GM18867 (cell line): ENCODE data around the gene PLGRKT.
"Not testable (repeated sequence)": the region's sequence is repeated elsewhere in the genome, so short reads cannot be mapped to it uniquely, and the experiment has no call there.

Experiments used
- ATAC-seq: cut with Tn5 transposase; IDR thresholded peaks from one replicate; pipeline ENCODE4 v1.9.1; 2021; ENCODE audit warnings: mild to moderate bottlenecking, moderate library complexity; ENCODE audit not compliant: unreplicated experiment

The PLGRKT gene

DNA sequence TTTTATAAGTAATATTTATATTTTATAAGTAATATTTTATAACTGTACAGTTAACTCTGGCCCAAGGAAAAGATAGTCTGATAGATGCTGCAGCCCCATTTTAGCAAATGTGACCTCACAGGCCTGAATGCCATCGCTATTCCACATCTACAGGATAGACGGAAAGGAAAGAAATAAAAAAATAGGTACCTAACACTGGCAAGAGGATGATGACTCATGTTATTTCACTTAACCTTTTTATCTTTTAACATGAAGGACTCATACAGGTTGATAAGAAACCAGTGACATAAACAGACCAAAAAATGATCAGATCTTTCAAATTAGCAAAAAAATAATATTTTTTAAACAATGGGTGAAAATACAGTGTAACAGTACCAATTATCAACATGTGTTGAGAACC, 15.3 kb upstream of the PLGRKT start:
- no peak for ATAC-seq

DNA sequence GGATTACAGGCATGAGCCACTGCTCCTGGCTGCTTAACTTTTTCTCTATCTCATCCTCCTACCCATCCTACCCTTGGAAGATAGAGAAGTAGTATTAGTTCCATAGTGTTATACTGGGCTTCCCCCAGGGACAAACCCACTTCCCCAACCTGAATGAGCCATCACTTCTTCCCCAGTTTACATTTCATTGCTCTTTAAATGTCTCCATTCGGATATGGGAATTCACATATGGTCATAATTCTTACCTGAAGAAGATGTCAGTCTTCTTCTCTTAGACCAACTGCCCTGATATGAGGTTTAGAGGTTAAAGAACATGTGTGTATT, 14.5 kb upstream of the PLGRKT start:
- no peak for ATAC-seq

DNA sequence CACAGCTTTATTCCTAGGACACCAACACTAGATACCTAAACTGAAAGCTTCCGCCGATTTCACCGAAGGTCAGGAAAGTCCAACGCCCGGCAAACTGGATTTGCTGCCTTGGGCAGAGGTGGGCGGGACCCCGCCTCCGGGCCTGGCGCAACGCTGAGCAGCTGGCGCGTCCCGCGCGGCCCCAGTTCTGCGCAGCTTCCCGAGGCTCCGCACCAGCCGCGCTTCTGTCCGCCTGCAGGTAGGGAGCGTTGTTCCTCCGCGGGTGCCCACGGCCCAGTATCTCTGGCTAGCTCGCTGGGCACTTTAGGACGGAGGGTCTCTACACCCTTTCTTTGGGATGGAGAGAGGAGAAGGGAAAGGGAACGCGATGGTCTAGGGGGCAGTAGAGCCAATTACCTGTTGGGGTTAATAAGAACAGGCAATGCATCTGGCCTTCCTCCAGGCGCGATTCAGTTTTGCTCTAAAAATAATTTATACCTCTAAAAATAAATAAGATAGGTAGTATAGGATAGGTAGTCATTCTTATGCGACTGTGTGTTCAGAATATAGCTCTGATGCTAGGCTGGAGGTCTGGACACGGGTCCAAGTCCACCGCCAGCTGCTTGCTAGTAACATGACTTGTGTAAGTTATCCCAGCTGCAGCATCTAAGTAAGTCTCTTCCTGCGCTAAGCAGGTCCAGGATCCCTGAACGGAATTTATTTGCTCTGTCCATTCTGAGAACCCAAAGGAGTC, 12.8 kb upstream of the PLGRKT start, which contains the start of gene CD274:
TSS of gene CD274 (plus strand) at position 184 of the 733 bp plus-strand sequence. CDS start 5,572 bp downstream, outside the sequence.
- peak; percentile 65 for ATAC-seq

DNA sequence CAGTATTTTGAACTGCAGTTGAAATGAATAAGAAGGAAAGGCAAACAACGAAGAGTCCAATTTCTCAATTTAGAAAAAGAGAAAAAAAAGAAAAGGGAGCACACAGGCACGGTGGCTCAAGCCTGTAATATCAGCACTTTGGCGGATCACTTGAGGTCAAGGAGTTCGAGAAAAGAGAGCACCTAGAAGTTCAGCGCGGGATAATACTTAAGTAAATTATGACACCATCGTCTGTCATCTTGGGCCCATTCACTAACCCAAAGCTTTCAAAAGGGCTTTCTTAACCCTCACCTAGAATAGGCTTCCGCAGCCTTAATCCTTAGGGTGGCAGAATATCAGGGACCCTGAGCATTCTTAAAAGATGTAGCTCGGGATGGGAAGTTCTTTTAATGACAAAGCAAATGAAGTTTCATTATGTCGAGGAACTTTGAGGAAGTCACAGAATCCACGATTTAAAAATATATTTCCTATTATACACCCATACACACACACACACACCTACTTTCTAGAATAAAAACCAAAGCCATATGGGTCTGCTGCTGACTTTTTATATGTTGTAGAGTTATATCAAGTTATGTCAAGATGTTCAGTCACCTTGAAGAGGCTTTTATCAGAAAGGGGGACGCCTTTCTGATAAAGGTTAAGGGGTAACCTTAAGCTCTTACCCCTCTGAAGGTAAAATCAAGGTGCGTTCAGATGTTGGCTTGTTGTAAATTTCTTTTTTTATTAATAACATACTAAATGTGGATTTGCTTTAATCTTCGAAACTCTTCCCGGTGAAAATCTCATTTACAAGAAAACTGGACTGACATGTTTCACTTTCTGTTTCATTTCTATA, 12.0 kb upstream of the PLGRKT start:
- ATAC-seq, result no peak

DNA sequence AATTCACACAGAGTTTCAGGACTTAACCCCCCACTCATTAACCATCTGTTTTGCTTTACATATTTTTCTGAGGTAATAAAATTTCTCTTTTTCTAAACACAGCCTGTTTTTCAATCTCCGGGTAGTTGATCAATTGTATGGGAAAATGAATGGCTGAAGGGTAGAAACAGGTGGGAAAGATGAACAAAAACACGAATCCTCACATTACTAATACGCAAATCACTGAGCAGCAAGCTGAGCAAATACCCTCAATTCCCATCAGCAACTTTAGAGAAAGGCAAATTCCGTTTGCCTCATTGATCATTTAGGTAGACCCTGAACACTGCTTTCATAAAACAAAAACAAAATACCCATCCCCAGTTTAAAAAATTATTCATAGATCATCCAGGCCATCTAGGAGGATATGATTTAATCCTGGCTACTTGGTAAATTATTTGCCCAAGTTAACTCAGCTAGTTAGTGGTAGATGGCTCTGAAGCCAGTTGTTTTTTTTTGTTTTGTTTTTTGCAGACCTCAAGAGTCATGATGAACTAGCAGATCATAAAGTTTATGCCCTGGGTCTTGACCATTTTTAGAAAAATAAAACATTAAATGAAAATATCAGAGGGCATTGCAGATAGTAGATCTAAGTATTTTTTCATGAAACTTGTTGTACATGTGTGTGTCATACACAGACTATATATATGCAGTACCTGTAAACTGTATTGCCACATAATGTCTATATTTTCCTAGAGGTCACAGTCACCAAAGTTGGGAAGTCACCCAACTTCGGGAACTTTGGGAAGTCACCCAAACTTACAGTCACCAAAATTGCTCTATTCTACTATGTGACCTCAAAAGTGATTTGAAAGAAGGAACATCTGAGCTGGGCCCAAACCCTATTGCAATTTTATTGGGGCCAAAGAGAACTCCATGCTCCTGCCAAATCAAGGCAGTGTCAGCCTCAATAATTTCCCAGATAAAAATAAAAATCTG, 11.0 kb upstream of the PLGRKT start:
- ATAC-seq, result no peak

DNA sequence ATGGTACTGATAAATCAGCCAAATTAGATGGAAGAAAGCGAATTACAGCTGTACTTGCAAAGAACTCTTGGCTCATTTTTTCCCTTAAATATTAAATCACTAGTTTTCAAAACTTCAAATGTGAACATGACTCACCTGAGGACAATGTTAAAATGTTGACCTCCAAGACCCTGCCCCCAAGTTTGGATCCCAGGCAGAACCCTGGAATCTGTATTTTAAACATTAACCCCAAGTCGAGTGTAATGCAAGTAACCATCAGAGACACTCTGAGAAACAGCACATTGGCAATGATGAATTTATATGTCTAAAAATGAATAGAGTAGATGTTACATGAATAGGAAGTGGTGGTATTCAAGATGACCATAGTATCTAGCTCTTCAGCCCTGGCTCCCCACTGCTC, 10.3 kb upstream of the PLGRKT start:
- ATAC-seq, result no peak

DNA sequence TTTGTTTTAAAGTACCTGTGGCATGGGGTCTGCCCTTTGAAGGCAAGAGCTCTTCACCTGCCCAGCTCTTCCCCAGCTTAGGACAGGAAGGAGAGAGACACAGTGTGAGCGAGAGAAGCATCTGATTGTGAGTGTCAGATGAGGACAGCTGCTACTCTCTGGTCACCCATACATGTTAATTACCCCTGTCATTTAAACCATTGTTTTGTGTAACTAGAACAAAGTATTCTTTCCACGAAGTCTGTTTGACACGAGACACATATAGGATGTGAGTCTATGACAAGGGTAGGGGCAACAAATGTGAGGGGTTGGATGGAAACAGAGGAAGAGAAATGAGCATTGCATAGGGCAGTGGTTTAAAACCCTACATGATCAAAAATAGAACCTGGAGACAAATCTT, 9.6 kb upstream of the PLGRKT start:
- ATAC-seq, result no peak

DNA sequence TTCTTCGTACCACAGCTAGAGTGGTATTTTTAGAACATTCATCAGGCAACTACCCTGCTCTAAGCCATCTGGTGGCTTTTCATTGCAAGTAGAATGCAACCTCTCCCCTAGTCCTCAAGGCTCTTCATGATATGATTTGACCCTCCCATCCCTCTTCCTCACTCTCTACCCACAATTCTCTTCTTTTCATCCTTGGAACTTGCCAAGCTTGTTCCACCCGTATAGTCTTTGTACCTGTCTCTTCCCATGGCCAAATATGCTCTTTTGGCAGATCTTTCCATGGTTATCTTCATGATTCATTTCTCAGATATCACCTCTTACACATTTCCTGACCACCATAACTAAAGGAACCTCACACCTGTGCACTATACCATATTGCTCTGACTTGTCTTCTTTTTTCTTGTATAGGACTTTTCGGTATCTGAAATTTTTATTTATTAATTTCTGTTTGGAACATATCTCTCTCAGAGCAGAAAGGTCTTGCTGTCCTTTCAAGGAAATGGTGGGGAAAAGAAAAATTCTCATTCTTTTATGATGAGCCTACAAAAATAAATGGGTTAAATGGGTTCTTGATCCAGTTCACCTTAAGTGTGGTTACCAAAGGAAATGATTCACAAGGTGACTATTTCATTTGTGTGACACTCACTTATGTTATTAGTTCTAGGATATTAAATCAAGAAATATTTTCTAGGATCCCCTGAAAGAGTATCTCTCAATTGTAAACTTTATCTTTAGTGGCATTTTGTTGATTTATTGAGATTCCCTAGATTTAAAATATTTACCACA, 8.9 kb upstream of the PLGRKT start:
- no peak for ATAC-seq

DNA sequence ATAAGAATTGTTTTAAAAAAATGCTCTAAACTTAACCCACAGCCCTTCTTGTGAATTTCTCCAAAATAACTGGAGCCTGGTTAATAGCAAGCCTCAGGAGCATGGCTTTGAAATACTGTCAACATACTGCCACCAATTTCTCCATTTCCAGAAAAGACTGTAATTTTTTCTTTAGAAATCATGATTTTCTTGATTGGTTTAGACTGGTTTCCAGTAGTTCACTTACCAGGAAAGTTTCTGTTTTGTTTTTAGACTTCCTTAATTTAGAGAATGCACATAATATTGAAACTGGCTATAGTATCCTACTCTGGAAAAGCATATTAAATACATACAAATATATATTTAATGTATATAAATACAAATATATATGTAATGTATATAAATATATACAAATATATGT, 8.2 kb upstream of the PLGRKT start:
- ATAC-seq, result no peak

DNA sequence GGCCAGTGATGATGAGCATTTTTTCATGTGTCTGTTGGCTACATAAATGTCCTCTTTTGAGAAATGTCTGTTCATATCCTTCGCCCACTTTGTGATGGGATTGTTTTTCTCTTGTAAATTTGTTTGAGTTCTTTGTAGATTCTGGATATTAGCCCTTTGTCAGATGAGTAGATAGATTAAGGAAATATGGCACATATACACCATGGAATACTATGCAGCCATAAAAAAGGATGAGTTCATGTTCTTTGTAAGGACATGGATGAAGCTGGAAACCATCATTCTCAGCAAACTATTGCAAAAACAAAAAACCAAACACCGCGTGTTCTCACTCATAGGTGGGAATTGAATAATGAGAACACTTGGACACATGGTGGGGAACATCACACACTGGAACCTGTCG, 7.4 kb upstream of the PLGRKT start:
- ATAC-seq, result not testable (repeated sequence)

DNA sequence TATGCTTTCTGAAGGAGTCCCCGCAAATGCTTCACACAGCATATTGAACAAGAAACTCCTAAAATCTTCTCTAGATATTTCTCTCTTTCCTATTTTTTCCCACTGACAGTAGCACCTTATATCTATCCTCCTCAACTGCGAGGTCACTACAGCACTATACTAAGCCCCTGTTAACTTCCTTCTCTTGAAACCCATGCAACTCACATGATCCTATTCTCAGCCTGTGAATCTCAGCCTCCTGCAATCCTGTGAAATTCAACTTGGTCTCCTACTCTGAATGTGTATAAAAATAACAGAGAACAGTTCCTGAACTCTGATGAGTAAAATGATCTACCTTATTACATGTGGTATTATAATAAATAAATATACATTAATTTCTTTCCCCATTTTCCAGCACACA, 6.1 kb upstream of the PLGRKT start:
- no peak for ATAC-seq

DNA sequence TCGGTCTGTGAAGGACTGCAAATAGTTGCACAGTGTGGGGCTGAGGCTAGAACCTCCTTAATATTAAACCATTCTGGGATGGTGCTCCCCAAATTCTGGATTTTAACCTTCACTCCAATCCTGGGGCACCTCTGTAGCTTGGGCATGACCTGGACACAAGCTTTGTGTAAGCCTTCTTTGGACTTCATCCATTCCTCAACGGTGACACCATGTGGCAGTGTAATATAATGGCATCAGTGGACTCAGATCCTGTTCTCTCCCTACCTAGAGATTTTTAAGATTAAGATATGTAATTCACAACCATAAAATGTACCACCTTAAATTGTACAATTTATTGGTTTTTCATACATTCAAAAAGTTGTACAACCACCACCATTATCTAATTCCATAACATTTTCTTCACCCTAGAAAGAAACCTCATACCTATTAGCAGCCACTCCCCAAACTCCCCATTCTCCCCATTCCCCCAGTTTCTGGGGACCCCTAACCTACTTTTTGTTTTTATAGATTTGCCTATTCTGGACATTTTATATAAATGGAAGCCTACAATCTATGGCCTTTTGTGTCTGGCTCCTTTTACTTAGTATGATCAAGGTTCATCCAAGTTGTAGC, 4.8 kb upstream of the PLGRKT start:
- ATAC-seq, result no peak

DNA sequence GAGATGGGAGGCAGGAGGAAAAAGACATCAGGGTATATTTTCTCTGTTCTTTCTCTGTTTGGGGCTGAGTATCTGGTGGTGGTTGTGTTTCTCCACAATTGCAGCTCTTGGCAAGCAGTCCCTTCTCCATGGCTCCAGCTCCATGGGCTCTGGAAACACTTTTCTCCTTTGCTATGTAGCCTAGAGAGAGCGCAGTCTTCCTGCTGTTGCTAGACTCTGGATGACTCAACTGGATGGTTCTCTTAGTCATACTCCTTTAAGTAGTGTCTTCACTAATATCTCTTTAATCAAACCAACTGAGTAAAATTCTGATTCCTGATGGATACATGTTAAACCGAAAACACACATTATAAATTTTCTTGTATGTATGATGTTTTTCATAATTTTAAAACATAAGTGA, 3.3 kb upstream of the PLGRKT start:
- no peak for ATAC-seq

DNA sequence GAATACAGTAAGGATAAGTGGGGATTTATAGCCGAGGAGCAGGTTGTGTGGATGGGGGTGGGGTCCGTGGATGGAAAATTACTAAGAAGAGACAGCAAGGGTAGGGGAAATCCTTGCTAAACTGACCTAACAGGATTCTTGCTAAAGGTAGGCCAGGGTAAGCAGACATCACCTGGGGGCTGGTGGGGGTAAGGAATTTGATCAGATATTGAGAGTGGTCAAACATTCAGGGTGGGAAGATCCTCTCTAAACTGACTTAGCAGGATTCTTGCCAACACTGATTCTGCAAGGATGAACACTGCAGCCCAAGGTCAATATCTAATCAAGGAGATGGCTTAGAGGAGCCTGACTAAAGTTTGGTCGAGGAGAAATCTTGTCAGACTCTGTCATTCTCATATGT, 2.7 kb upstream of the PLGRKT start:
- ATAC-seq, result no peak

DNA sequence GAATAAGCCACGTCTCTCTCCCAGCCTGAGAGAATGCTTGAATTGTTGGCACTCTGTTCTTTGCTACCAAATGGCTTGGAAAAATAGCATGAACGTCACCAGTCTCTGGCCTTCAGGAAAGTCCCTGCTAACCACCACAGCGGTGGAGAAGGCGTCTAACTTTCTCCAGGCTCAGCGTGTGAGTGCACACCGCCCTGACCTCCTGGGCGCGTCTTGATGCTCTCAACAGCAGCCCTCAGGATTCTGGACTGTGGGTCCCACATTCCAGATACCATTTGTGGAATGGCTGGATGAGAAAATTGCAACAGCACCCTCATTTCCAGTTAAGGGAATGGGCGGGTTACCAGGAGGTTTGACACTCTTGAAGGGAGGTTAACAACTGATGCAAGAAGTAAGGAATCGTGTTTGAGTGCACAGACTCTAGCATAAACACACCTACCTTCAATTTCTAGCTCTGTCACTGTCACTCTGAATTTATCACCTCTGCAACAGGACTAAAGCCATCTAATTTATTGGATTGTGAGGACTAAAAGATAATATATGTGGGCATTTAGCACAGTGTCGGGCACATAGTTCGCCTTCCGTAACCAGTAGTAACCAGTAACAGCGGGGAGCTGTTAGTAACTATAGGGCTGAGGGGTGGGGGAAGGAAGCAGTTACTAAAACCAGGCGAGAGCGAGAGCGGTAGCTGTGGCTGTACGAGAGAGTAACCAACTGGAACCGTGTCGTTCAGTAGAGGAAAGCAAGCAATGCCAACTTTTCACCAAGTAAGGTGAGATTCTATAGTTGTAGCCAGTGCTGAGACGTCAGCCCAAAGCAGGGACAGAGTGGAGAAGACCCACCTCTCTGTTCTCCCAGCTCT, 807 bp upstream of the PLGRKT start:
- peak; percentile 68 for ATAC-seq

DNA sequence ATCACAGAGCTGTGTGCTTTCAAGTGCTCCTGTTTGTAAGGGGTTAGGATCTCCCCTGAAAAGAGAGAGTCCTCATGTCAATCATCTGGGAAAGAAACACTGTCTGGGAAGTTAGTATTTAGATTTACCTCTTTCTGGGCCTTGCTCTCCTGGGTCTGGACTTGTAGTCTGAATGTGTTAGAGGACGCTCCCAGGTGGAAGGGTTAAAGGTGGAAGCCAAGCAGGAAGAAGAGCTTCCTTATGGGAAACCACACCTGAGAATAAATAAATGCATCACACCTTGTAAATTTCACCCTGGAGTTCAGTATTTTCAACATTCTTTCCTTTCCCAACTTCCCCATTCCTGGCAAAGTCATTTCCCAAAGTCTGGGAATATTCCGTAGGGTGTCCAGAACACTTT, 1.3 kb downstream of the PLGRKT start:
- ATAC-seq, result no peak

DNA sequence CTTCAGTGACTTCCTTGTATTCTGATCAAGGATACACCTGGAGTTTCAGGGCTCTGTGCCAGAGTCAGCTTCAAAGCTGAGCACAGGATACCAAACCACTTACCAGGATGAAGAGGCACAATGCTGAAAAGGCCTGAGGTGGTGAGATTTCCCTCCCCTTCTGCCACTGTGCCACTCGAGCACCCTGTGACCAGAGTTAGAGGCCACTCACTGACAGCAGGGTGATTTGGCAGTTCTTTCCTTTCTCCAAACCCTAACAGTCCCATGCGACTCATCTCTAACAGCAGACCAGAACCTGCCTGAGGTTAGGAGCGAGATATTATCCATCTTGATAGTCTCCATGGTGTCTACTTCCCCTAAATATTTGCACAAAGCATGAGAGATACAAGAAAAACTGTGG, 1.8 kb downstream of the PLGRKT start:
- ATAC-seq, result no peak

DNA sequence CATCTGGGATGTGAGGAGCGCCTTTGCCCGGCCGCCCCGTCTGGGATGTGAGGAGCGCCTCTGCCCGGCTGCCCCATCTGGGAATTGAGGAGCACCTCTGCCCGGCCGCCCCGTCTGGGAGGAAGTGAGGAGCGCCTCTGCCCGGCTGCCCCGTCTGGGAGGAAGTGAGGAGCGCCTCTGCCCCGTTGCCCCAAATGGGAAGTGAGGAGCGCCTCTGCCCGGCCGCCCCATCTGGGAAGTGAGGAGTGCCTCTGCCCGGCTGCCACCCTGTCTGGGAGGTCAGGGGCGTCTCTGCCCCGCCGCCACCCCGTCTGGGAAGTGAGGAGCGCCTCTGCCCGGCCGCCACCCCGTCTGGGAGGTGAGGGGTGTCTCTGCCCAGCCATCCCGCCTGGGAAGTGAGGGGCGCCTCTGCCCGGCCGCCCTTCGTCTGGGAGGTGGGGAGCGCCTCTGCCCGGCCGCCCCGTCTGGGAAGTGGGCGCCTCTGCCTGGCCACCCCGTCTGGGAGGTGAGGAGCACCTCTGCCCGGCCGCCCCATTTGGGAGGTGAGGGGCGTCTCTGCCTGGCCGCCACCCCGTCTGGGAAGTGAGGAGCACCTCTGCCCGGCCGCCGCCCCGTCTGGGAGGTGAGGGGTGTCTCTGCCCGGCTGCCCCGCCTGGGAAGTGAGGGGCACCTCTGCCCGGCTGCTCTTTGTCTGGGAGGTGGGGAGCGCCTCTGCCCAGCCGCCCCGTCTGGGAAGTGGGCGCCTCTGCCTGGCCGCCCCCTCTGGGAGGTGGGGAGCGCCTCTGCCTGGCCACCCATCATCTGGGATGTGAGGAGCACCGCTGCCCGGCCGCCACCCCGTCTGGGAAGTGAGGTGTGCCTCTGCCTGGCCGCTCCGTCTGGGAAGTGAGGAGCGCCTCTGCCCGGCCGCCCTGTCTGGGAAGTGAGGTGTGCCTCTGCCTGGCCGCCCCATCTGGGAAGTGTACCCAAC, 3.6 kb downstream of the PLGRKT start:
- ATAC-seq, result not testable (repeated sequence)
